Thoracic aorta (tissue), 2 donors: Measurements from ENCODE around the gene HNRNPC. TPM values are rescaled to one million over a fixed set of nuclear protein-coding genes. Genes with fewer than 3 reads are reported as not detected.
"Not testable (repeated sequence)": the region's sequence is repeated elsewhere in the genome, so short reads cannot be mapped to it uniquely, and the experiment has no call there.

Experiments
- ATAC-seq: fragments of 150-250 bp; one replicate; pipeline ENCODE4 v1.8.0; 2017; ENCODE audit warnings: low read depth; ENCODE audit not compliant: insufficient number of reproducible peaks, low FRiP score
- DNase-seq: peaks from one replicate; pipeline ENCODE4 v3.0.0-alpha.2; 2020; ENCODE audit warnings: low spot score
- H3K27ac ChIP-seq, 2 donors: fragments of 200-600 bp; sonication (generic); 1 replicate in 1 of 2; 2 replicates in 1 of 2; pipeline ENCODE4 v1.5.1; 2016; ENCODE audit warnings: mild to moderate bottlenecking in 2 of 2, moderate library complexity in 2 of 2
- H3K27me3 ChIP-seq: fragments of 200-600 bp; sonication (generic); replicated peaks from 2 replicates; pipeline ENCODE4 v1.6.0; 2016; ENCODE audit warnings: mild to moderate bottlenecking; ENCODE audit not compliant: insufficient read depth
- H3K36me3 ChIP-seq: fragments of 200-600 bp; sonication (generic); one replicate; pipeline ENCODE4 v1.5.1; 2016
- H3K4me1 ChIP-seq, 2 donors: fragments of 200-600 bp; sonication (generic); 1 replicate in 1 of 2; 2 replicates in 1 of 2; pipeline versions ENCODE4 v1.5.1 to v1.6.0; 2016; ENCODE audit warnings: low read depth in 2 of 2, mild to moderate bottlenecking in 1 of 2; ENCODE audit not compliant: control insufficient read depth in 1 of 2
- H3K4me3 ChIP-seq: fragments of 200-600 bp; sonication (generic); 2 replicates; pipeline ENCODE4 v1.5.1; 2016; ENCODE audit warnings: mild to moderate bottlenecking
- H3K9me3 ChIP-seq: fragments of 200-600 bp; sonication (generic); 2 replicates; pipeline ENCODE4 v1.5.1; 2016
- total RNA-seq, 2 donors: library from RNA; depleted of rRNA; stranded (reverse); fragments of >200 nt; gene quantifications; one replicate each; pipeline versions ENCODE4 v1.1.0 to v1.2.3, GENCODE V29; 2016
- TF ChIP-seq, protein P1 (sequence below): fragments of 200-600 bp; sonication (generic); IDR thresholded peaks from one replicate; pipeline ENCODE4 v1.5.1; 2019; ENCODE audit warnings: antibody characterized with exemption

The HNRNPC gene
- total RNA-seq, 2 donors from 2014 or later = 208 to 422 TPM

DNA sequence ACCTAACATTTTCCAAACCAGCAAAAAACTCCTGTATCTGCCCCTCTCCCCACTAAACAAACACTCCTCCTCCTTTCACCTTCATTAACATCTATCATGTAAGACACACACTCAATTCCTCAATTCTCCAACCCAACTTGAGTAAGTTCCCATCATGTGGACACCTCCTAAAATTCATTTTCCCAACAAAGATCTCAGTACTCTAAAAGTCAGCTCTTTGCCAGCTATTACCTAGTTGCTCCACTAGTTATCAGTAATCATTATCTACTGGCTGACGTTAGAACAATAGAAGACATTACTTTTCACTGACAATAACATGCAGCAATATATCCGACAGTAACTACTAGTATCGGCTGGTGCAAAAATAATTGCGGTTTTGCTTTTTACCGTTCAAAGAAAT lies 42.1 kb downstream of the HNRNPC start:
- DNase-seq = no peak
- Histone ChIP-seq H3K36me3 (peaks cover 30% of the 10 kb centered on the region), H3K27ac (no peak overlapping the region), H3K4me3 (no peak overlapping the region), H3K9me3 (no peaks in the 10 kb centered on the region), H3K4me1 (peaks cover 5 to 35% of the 10 kb centered on the region in 2 donors), H3K27me3 (no peaks in the 10 kb centered on the region)
- ATAC-seq = no peak
- TF ChIP-seq, protein P1, sequence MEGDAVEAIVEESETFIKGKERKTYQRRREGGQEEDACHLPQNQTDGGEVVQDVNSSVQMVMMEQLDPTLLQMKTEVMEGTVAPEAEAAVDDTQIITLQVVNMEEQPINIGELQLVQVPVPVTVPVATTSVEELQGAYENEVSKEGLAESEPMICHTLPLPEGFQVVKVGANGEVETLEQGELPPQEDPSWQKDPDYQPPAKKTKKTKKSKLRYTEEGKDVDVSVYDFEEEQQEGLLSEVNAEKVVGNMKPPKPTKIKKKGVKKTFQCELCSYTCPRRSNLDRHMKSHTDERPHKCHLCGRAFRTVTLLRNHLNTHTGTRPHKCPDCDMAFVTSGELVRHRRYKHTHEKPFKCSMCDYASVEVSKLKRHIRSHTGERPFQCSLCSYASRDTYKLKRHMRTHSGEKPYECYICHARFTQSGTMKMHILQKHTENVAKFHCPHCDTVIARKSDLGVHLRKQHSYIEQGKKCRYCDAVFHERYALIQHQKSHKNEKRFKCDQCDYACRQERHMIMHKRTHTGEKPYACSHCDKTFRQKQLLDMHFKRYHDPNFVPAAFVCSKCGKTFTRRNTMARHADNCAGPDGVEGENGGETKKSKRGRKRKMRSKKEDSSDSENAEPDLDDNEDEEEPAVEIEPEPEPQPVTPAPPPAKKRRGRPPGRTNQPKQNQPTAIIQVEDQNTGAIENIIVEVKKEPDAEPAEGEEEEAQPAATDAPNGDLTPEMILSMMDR = no peak

- ATAC-seq (no peak), DNase-seq (no peak)
- H3K9me3 ChIP-seq = no peaks in the 10 kb centered on the region
- TF ChIP-seq, protein P1 = no peak
- H3K4me1 ChIP-seq = peaks cover 2 to 29% of the 10 kb centered on the region in 2 donors
- no peak overlapping the region for H3K27ac ChIP-seq
- peaks cover 31% of the 10 kb centered on the region for H3K36me3 ChIP-seq
- no peak overlapping the region for H3K4me3 ChIP-seq
- H3K27me3 ChIP-seq = no peaks in the 10 kb centered on the region
Observed at GRCh38 chr14:21226467-21226866, 42.8 kb downstream of the HNRNPC start.

DNA sequence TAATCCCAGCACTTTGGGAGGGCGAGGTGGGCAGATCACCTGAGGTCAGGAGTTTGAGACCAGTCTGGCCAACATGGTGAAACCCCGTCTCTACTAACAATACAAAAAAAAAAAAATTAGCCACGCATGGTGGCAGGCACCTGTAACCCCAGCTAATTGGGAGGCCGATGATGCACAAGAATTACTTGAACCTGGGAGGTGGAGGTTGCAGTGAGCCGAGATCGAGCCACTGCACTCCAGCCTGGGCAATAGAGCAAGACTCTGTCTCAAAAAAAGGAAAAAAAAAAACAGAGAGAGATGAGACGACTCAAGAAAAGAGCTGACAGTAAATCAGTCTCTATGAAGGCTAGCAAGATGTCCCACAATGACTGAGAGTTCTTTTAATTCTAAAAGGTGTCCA lies 44.1 kb downstream of the HNRNPC start:
- DNase-seq, H3K27ac ChIP-seq, H3K27me3 ChIP-seq, H3K4me3 ChIP-seq, H3K9me3 ChIP-seq, ATAC-seq: not testable (repeated sequence)
- peaks cover 0 to 17% of the 10 kb centered on the region in 2 donors for H3K4me1 ChIP-seq
- peaks cover 27% of the 10 kb centered on the region for H3K36me3 ChIP-seq

DNA sequence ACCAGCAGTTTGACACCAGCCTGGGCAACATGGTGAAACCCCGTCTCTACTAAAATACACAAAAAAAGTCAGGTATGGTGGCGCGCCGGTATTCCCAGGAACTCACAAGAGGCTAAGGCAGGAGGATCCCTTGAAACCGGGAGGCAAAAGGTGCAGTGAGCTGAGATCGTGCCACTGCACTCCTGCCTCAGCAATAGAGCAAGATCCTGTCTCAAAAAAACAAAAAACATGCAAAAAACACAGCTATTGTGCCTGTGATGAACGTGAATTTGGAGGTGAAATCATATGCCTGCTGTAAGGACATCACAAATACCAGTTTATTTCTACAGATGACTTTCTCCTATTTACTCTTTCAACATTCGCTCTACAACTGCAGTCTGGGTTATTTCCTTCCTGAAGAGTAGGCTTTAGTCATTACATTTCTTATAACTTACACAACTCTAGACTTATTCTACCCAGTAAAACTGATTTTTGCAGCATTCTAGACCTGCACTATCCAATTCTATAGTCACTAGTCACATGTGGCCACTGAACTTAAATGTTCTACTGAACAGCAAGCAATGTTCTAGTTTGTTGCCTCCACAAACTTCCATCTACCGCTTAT lies 48.3 kb downstream of the HNRNPC start:
- no peak for ATAC-seq
- peaks cover 8 to 43% of the 10 kb centered on the region in 2 donors for H3K4me1 ChIP-seq
- H3K4me3 ChIP-seq = no peak overlapping the region
- DNase-seq = no peak
- H3K36me3 ChIP-seq = peaks cover 19% of the 10 kb centered on the region
- no peak overlapping the region for H3K27ac ChIP-seq
- no peaks in the 10 kb centered on the region for H3K27me3 ChIP-seq
- TF ChIP-seq, protein P1 = no peak
- no peaks in the 10 kb centered on the region for H3K9me3 ChIP-seq

DNA sequence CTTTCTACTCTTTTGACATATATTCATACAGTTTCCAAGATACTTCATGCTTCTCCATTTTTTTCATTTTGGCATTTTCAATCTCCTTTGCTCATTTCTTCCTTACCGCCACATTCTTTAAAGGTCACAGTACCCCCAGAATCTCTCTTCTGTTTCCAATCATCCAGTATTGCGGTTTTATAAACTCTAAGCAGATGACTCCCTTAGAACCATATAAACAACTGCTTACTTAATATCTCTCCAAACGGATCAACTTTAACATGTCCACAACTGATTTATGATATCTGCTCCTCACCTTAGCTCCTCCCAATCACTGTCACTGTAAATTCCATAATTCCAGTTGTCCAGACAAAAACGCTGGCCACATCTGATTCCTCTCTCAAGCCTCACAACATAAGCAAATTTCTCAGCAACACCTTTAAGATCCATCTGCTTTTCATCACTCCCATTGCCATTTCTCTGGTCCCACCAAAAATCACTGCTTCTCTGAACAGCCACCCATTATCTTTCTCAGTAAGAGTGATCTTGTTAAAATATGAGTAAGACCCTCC lies 49.6 kb downstream of the HNRNPC start:
- H3K4me3 ChIP-seq = no peak overlapping the region
- no peak overlapping the region for H3K27ac ChIP-seq
- peaks cover 12% of the 10 kb centered on the region for H3K36me3 ChIP-seq
- TF ChIP-seq, protein P1 = no peak
- no peaks in the 10 kb centered on the region for H3K27me3 ChIP-seq
- DNase-seq (no peak), ATAC-seq (no peak)
- H3K4me1 ChIP-seq = peaks cover 8 to 56% of the 10 kb centered on the region in 2 donors
- H3K9me3 ChIP-seq = no peaks in the 10 kb centered on the region
